Fibroblast of pulmonary artery (primary cell): ENCODE results near the gene PTCD3.

Experiments used
- DNase-seq: peaks from one replicate; pipeline ENCODE4 v3.0.0-alpha.2; 2010; ENCODE audit warnings: low read depth
- H3K4me3 ChIP-seq: replicated peaks from 2 replicates; pipeline ENCODE4 v1.5.1; 2011; ENCODE audit warnings: low read depth, mild to moderate bottlenecking, control low read depth, low read length, moderate library complexity
- CTCF ChIP-seq: IDR thresholded peaks from 2 replicates; pipeline ENCODE4 v1.5.1; 2011; ENCODE audit warnings: mild to moderate bottlenecking, control low read depth, low read length, inconsistent platforms; ENCODE audit errors: missing control alignments

PTCD3 gene

DNA sequence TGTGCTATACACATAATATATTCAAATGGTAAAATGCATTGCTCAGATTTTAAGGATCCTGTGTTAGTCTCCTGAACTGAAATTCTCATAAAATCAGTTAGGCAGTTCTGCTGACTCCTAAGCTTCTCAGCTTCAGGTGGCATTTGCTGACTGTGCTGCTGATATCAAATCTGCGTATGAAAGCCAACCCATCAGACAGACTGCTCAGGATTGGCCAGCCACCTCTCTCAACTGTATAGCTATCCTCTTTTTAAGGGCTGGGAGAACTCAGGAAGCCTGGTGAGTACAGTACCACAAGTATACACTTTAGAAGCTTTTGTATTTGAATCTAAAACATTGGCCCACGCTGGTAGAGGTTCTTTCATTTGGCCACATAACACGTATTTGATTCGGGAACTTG is 28.7 kb downstream of the PTCD3 start:
- TF ChIP-seq CTCF, result no peak
- H3K4me3 ChIP-seq, result no peak overlapping the region
- DNase-seq, result no peak

DNA sequence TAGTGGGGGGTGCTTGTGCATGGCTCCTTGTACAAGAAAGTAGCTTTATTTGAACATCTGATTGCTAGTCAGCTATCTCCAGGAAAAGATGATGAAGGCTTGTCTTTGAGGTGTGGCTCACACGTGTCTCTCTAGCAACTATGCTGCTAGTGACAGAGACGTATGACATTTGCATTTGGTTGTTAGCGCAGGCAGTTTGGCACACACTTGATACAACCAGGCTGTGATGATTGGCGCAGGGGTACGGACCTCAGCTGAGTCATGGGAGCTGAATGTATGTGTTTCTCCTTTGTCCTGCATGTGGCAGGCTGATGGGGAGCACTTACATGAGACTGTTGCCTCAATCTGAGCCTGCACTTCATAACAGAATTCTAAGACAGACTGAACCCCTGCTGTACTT is 29.6 kb downstream of the PTCD3 start:
- TF ChIP-seq CTCF, result no peak
- H3K4me3 ChIP-seq, result no peak overlapping the region
- DNase-seq, result no peak

- H3K4me3 ChIP-seq, result no peak overlapping the region
- no peak for TF ChIP-seq CTCF
- DNase-seq, result no peak
Observed at GRCh38 chr2:86136141-86136540, 30.1 kb downstream of the PTCD3 start.

- TF ChIP-seq CTCF, result no peak
- DNase-seq, result no peak
- no peak overlapping the region for H3K4me3 ChIP-seq
Observed at GRCh38 chr2:86138736-86139625, 32.9 kb downstream of the PTCD3 start.

- no peak for DNase-seq
- no peak for TF ChIP-seq CTCF
- no peak overlapping the region for H3K4me3 ChIP-seq
Observed at GRCh38 chr2:86139981-86140380, 33.9 kb downstream of the PTCD3 start.

DNA sequence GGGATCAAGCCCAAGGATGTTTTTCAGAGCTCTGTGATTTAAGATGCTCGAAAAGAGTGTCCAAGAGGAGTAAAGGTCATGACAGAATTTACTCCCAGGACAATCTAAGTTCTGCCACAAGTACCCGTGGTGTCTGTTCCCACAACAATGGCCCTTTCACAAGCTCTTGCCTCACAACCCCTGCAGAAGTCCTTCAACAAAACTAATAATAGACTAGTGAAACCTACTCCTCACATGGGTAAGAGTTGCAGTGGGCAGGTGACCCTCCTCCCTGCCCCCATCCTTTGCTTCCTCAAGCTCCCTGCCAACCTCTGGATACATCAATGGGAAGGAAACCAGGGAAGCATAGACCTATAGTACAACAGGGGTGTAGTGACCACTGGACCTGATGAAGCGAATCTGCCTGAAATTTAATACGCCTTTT is 34.9 kb downstream of the PTCD3 start:
- no peak overlapping the region for H3K4me3 ChIP-seq
- no peak for TF ChIP-seq CTCF
- no peak for DNase-seq
